ENCODE measurements around the gene DYNC1LI2. TPM values are rescaled to one million over a fixed set of nuclear protein-coding genes. Genes with fewer than 3 reads are reported as not detected.

The DYNC1LI2 gene
- total and polyA plus RNA-seq, 12 donors: 39.3 to 234 (median 94.3) TPM

GRCh38 chr16:66790130-66790733 lies 38.8 kb upstream of the DYNC1LI2 start:
- WGBS, 4 donors: 61 to 69% (median 66%) methylated on average over 3 of the region's 3 CpGs
- Histone ChIP-seq H3K27me3 (no peaks in the 10 kb centered on the region), H3K4me1 (replicated peaks in 1 of 2) (no peaks in the 10 kb centered on the region), H3K36me3 (replicated peaks in 1 of 2) (no peaks in the 10 kb centered on the region), H3K4me3 (no peak overlapping the region), H3K9me3 (replicated peaks in 1 of 3) (peaks cover 0 to 7% (median 0%) of the 10 kb centered on the region in 3 donors), H3K27ac (no peak overlapping the region)
- intact Hi-C loops (cut with DNase I): no loop called here
- TF ChIP-seq POLR2A (IDR thresholded peaks at IDR 0.05) (no peak), CTCF (IDR thresholded peaks at IDR 0.05) (no peak)
- no peak for DNase-seq

GRCh38 chr16:66787427-66787826 lies 36.0 kb upstream of the DYNC1LI2 start:
- Histone ChIP-seq H3K36me3 (replicated peaks in 1 of 2) (no peaks in the 10 kb centered on the region), H3K27ac (no peak overlapping the region), H3K4me3 (no peak overlapping the region), H3K9me3 (replicated peaks in 1 of 3) (peaks cover 0 to 7% (median 0%) of the 10 kb centered on the region in 3 donors), H3K27me3 (no peaks in the 10 kb centered on the region), H3K4me1 (replicated peaks in 1 of 2) (no peaks in the 10 kb centered on the region)
- intact Hi-C loops (cut with DNase I): no loop called here
- WGBS, 4 donors: 71 to 96% (median 92%) methylated on average over 2 of the region's 2 CpGs
- TF ChIP-seq POLR2A (IDR thresholded peaks at IDR 0.05) (no peak), CTCF (IDR thresholded peaks at IDR 0.05) (no peak)
- DNase-seq: no peak

- TF ChIP-seq POLR2A (IDR thresholded peaks at IDR 0.05) (no peak), CTCF (IDR thresholded peaks at IDR 0.05) (no peak)
- H3K9me3 ChIP-seq (replicated peaks in 1 of 3): peaks cover 0 to 7% (median 0%) of the 10 kb centered on the region in 3 donors
- intact Hi-C loops (cut with DNase I): no loop called here
- 89 to 96% (median 94%) methylated on average over 3 of the region's 3 CpGs for WGBS, 4 donors
- no peaks in the 10 kb centered on the region for H3K27me3 ChIP-seq
- H3K4me3 ChIP-seq: no peak overlapping the region
- H3K36me3 ChIP-seq (replicated peaks in 1 of 2): no peaks in the 10 kb centered on the region
- no peak overlapping the region for H3K27ac ChIP-seq
- DNase-seq: no peak
- H3K4me1 ChIP-seq (replicated peaks in 1 of 2): no peaks in the 10 kb centered on the region
Observed at GRCh38 chr16:66786551-66786950, 35.1 kb upstream of the DYNC1LI2 start.

GRCh38 chr16:66776457-66776856 lies 25.0 kb upstream of the DYNC1LI2 start:
- Histone ChIP-seq H3K4me1 (replicated peaks in 1 of 2) (no peaks in the 10 kb centered on the region), H3K9me3 (replicated peaks in 1 of 3) (no peaks in the 10 kb centered on the region), H3K27ac (no peak overlapping the region), H3K27me3 (no peaks in the 10 kb centered on the region), H3K36me3 (replicated peaks in 1 of 2) (no peaks in the 10 kb centered on the region), H3K4me3 (no peak overlapping the region)
- DNase-seq: no peak
- intact Hi-C loops (cut with DNase I): no loop called here
- no peak for TF ChIP-seq CTCF (IDR thresholded peaks at IDR 0.05)
